Measurements from ENCODE around the gene ADAMTS2.

Gene ADAMTS2

DNA sequence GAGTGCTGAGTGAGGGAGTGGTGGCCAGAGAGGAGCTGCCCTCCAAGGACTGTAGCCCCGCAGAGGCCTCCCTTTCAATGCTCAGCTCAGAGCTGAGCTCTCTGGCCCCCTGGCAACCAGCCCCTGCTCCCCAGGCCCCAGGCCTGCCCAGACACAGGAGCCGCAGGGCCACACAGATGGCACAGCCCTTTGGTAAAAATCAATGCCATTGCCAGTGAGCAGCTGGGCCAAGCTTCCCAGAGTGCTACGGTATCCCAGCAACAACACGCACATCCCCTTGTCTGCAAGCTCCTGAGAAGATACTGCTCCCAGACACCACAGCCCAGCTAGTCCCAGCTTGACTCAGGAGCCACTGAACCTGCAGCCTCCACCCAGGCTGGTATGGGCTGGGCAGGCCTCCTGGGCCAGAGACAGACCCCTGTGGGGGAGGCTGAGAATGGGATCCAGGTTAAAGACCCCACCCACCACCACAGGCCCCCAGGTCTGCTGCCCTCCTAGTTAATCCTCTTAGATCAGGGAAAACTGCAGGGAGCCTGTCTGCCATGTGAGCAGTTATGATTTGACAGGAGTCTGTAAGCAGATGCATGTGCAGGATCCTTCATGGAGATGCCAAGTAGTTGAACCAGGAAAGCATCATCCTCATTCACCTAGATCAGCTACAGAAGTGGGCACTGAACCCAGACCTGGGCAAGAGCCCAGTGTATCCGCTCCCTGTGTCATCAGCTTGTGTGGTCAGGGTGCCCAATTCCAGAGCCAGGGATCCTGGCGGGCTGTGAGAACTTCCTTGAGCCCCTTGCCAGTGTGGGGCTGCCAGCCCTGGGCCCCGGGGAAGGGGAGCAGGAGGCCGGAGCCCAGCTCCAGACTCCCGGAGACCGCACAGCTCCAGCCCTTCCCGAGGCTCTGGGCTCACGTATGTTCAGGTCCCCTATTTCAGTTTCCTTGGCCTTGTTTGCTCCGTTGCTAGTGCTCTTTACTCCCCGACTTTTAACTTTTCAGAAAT, 26.7 kb upstream of the ADAMTS2 start:
- DNase-seq: no peak

DNA sequence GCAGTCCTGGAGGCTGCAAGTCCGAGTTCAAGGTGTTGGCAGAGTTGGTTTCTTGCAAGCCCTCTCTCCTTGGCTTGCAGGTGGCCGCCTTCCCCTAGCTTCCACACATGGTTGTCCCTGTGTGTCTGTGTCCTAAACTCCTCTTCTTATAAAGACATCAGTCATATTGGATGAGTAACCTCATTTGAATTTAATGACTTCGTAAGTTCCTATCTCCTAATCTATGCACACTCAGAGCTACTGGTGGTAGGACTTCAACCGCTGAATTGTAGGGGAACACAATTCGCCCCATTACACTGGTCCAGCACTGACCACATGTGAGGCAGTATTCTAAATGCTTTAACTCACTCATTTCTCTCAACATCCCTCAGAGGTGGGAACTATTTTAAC, 25.9 kb upstream of the ADAMTS2 start:
- DNase-seq: no peak

GRCh38 chr5:179370490-179371120, 25.3 kb upstream of the ADAMTS2 start:
- DNase-seq: no peak

DNA sequence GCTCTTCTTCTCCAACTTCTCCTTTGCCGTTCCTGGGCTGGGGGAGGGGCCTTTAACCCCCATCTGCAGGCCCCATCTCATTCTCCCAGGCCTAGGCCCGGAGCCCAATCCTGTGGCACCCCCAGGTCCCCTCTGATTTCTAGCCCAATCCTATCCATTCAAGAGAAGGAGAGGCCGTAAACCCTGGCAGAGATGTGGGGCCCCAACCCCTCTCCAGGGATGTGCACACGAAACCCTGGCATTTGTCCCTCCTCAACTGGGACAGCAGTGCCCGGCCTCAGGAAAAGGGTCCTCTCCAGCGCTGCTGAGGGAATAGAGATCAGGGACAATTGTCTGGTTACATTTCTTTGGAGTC, 24.2 kb upstream of the ADAMTS2 start:
- DNase-seq: no peak

- DNase-seq: no peak
These were observed 23.7 kb upstream of the ADAMTS2 start for GRCh38 chr5:179368806-179369529.

DNA sequence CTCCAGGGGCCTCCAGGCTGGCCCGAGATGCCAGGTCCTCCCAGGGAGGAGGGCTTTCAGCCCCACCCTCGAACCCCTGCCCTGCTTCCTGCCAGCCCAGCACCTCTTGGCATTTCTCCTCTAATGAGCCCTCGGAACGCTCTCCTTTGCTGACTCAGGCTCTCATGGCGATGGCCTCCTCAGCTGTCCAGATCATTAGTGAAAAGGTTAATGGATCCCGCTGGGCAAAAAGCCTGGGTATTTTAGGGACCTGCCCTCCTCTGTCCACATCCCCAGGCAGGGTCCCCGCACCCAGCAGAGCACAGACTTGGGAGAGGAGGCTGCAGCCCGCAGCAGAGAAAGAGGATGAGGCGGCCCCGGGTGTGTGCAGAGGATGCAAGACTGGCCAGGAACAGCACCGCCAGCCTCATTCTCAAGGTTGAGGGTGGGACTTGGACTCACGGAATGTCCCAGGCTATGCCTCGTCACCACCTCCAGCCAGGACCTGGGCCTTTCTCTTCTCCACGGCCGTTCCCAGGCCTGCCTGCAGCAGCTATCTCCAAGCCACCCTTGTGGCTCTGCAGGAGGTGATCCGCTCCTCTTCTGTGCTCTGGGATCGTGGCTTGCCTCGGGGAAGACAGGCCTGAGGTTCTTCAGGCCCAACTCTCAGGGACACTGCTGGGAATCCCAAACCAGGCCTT, 23.0 kb upstream of the ADAMTS2 start:
- DNase-seq: no peak

- DNase-seq: no peak
These were observed 22.2 kb upstream of the ADAMTS2 start for GRCh38 chr5:179367491-179367890.

- DNase-seq: no peak
These were observed 17.1 kb upstream of the ADAMTS2 start for GRCh38 chr5:179362355-179362754.

DNA sequence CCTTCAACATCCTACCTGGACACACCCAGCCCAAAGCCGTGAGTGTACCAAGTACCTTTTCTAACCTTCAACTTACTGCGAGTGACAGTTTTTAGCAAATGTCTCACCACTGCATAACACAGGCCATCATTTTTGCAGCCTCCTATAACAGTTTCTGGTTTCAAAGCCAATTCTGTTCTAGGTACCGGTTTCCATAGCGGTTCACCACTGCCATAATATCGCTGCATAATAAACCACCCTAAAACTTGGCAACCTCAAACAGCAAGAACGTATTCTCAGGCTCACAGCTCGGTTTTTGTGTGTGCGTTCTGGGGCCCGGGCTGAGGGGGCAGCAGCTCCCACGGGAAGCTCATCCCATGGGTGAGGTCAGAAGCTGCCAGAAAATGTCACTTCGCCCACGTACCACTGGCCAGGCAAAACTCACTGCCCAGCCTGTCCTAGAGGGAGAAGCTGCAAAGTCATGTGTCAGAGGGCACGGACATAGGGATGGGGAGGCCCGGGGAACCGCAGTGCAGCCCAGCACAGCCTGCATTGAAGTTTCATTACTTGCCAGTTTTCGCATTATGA, 15.9 kb upstream of the ADAMTS2 start:
- no peak for DNase-seq

- no peak for DNase-seq
These were observed 11.8 kb upstream of the ADAMTS2 start for GRCh38 chr5:179357031-179357430.

DNA sequence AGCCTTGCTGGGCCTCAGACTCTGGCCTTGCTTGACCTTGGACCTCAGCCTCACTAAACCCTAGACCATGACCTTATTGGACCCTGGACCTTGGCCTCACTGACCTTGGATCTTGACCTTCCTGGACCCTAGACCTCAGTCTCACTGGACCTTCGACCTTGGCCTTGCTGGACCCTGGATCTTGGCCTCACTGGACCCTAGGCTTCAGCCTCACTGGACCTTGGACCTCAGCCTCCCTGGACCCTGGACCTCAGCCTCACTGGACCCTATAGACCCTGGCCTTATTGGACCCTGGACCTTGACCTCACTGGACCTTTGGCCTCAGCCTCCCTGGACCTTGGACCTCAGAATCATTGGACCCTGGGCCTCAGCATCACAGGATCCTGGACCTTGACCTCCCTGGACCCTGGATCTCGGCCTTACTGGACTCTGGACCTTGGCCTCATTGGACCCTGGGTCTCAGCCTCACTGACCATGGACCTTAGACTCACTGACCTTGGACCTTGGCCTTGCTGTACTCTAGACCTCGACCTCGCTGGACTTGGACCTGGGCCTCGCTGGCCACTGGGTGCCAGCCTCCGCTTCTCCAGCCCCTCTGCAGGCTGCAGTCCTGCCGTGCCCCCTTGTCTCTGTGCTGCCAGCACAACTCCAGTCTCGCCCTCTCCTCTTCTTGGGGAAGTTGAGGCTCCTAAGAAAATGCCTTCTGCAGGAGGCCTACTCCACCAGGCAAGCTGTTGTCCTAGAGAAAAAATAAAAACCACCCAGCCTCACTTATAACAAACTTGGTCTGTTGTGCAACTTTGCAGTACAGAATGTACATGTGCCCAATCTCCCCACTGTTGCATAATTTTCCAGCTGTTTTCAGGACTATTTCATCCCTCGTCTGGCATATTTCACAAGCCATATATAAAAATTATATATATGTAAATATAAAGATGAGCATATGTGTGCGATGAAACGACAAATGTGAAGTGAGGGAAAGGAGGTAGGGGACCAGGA, 11.0 kb upstream of the ADAMTS2 start:
- DNase-seq: no peak

- DNase-seq: no peak
These were observed 9.1 kb upstream of the ADAMTS2 start for GRCh38 chr5:179354305-179354882.

GRCh38 chr5:179348843-179349242, 3.6 kb upstream of the ADAMTS2 start:
- DNase-seq: no peak

GRCh38 chr5:179348011-179348530, 2.8 kb upstream of the ADAMTS2 start:
- DNase-seq: no peak

GRCh38 chr5:179347581-179347980, 2.3 kb upstream of the ADAMTS2 start:
- no peak for DNase-seq

DNA sequence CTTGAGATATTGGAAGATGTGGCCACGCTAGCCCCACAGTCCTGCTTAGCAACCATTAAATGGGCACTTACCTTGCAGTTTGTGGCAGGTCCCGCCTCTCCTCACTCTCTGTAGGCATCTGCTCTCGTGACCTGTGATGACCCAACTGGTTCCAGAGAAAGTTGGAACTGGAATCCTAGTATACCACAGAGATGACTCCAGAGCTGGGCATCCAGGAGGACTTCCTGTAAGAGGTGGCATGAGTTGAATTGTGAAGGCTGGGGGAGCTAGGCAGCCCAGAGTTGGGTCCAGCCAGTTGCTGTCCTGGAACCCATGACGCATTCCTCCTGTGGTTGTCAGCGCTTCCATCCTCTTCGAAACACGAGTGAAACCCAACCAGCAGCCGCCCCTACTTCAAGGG, 1.6 kb upstream of the ADAMTS2 start:
- DNase-seq: no peak

DNA sequence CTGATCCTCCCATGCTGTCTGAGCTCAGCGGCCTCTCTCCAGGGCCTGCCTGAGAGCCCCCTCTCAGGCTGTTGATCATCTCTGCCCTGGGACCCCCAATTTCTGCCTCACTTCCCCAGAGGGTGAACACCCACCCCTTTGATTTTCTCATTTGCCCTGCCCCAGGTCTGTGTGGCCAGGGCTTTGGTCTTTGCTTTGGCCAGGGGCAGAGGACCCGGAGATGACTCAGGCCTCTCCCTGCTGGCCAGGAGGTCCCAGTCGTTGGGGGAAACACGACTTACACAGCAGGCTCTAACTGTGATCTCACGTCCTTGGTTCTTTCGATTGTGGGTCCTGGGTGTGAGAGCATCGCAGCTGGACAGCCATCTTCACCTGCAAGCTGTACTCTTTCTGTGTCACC, 1.1 kb upstream of the ADAMTS2 start:
- DNase-seq: no peak

DNA sequence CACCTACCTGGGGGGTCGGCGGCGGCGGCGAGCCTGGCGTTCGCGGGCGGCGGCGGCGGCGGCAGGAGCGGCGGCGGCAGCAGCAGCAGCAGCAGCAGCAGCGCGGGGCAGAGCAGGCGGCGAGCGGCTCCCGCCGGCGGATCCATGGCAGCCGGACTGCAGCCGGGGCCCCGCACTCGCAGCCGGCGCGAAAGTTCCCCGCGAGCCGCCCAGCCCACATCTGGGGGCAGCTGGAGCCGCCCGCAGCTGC, 153 bp downstream of the ADAMTS2 start:
- DNase-seq: no peak

GRCh38 chr5:179344431-179345182, 654 bp downstream of the ADAMTS2 start:
- no peak for DNase-seq

GRCh38 chr5:179343719-179344430, 1.4 kb downstream of the ADAMTS2 start:
- no peak for DNase-seq
